Peyer's patch (tissue), 4 donors: ENCODE measurements around the gene BRD1.

Experiments
- CTCF ChIP-seq, 6 experiments: fragments of 450-650 bp in 4 of 6; fragments of 200-600 bp in 2 of 6; sonication (generic) in 1 of 6; IDR thresholded peaks; one replicate each; pipeline ENCODE4 v1.5.1; 2017 to 2019; ENCODE audit warnings: antibody characterized with exemption in 6 of 6, mild to moderate bottlenecking in 3 of 6, moderate library complexity in 1 of 6
- POLR2A ChIP-seq, 2 donors: fragments of 450-650 bp; IDR thresholded peaks; one replicate each; pipeline ENCODE4 v1.5.1; 2017; ENCODE audit warnings: antibody characterized with exemption in 2 of 2, mild to moderate bottlenecking in 2 of 2, moderate library complexity in 2 of 2

DNA sequence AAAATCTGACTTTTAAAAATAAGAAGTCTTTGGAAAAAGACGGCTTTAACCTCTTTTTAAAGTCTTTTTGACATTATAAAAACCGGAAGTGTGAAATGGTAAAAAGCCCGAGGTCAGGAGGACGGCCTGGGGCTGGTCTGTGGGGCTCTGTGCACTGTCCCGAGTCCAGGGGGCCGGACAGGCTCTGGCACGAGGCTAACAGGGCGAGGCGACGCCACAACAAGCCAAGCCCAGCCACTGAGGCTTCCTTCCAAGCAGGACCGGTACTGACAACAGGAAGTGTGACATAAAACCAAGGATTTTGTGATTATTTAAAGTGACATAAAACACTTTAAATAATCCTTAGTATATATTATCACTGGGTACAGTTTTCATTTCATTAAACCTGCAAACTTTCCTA, 39.2 kb downstream of the BRD1 start:
- TF ChIP-seq CTCF (IDR thresholded peaks at IDR 0.05) = no peak
- TF ChIP-seq POLR2A (IDR thresholded peaks at IDR 0.05) = no peak
